ENCODE measurements around the gene PHLDB1.
"Not testable (repeated sequence)": the region's sequence is repeated elsewhere in the genome, so short reads cannot be mapped to it uniquely, and the experiment has no call there.

Gene PHLDB1

GRCh38 chr11:118608360-118609227 is 1.2 kb downstream of the PHLDB1 start:
- Histone ChIP-seq H3K9ac (ENCODE audit: low read length) (no peak overlapping the region), H3K9me3 (ENCODE audit: control insufficient read depth, low read depth, low read length) (no peaks in the 10 kb centered on the region), H3K27ac (ENCODE audit: low read length) (no peak overlapping the region), H3K4me3 (ENCODE audit: low read length) (peak overlapping the region; percentile 47), H3K4me1 (ENCODE audit: control insufficient read depth, low read depth, low read length) (peaks cover 31% of the 10 kb centered on the region), H3K36me3 (ENCODE audit: control insufficient read depth, low read depth, low read length) (no peaks in the 10 kb centered on the region), H3K27me3 (ENCODE audit: control insufficient read depth, insufficient read depth, low read length) (peaks cover 81% of the 10 kb centered on the region)

- Histone ChIP-seq H3K4me3 (ENCODE audit: low read length) (peak overlapping the region; percentile 49), H3K27me3 (ENCODE audit: control insufficient read depth, insufficient read depth, low read length) (peaks cover 74% of the 10 kb centered on the region), H3K4me1 (ENCODE audit: control insufficient read depth, low read depth, low read length) (peaks cover 41% of the 10 kb centered on the region)
Measured at GRCh38 chr11:118609380-118610224, 2.2 kb downstream of the PHLDB1 start.

GRCh38 chr11:118610225-118610772 is 2.9 kb downstream of the PHLDB1 start:
- Histone ChIP-seq H3K9me3 (ENCODE audit: control insufficient read depth, low read depth, low read length) (no peaks in the 10 kb centered on the region), H3K27me3 (ENCODE audit: control insufficient read depth, insufficient read depth, low read length) (peaks cover 67% of the 10 kb centered on the region), H3K9ac (ENCODE audit: low read length) (no peak overlapping the region), H3K4me3 (ENCODE audit: low read length) (peak overlapping the region; percentile 49), H3K4me1 (ENCODE audit: control insufficient read depth, low read depth, low read length) (peaks cover 41% of the 10 kb centered on the region), H3K36me3 (ENCODE audit: control insufficient read depth, low read depth, low read length) (no peaks in the 10 kb centered on the region), H3K27ac (ENCODE audit: low read length) (no peak overlapping the region)

More at GRCh38 chr11:118609380-118610224, 2.2 kb downstream of the PHLDB1 start:
- Histone ChIP-seq H3K36me3 (ENCODE audit: control insufficient read depth, low read depth, low read length) (no peaks in the 10 kb centered on the region), H3K9me3 (ENCODE audit: control insufficient read depth, low read depth, low read length) (no peaks in the 10 kb centered on the region), H3K27ac (ENCODE audit: low read length) (no peak overlapping the region), H3K9ac (ENCODE audit: low read length) (no peak overlapping the region)

- peak overlapping the region; percentile 49 for H3K4me3 ChIP-seq (ENCODE audit: low read length)
- H3K27me3 ChIP-seq (ENCODE audit: control insufficient read depth, insufficient read depth, low read length), result peaks cover 61% of the 10 kb centered on the region
Measured at GRCh38 chr11:118610773-118611432, 3.5 kb downstream of the PHLDB1 start.

GRCh38 chr11:118611433-118611795 is 4.0 kb downstream of the PHLDB1 start:
- not testable (repeated sequence) for H3K4me3 ChIP-seq (ENCODE audit: low read length); H3K27ac ChIP-seq (ENCODE audit: low read length)
- peaks cover 55% of the 10 kb centered on the region for H3K27me3 ChIP-seq (ENCODE audit: control insufficient read depth, insufficient read depth, low read length)

More at GRCh38 chr11:118610773-118611432, 3.5 kb downstream of the PHLDB1 start:
- Histone ChIP-seq H3K9ac (ENCODE audit: low read length) (no peak overlapping the region), H3K36me3 (ENCODE audit: control insufficient read depth, low read depth, low read length) (no peaks in the 10 kb centered on the region), H3K9me3 (ENCODE audit: control insufficient read depth, low read depth, low read length) (no peaks in the 10 kb centered on the region), H3K4me1 (ENCODE audit: control insufficient read depth, low read depth, low read length) (peaks cover 43% of the 10 kb centered on the region), H3K27ac (ENCODE audit: low read length) (no peak overlapping the region)

GRCh38 chr11:118612378-118612777 is 5.0 kb downstream of the PHLDB1 start:
- Histone ChIP-seq H3K4me3 (ENCODE audit: low read length) (no peak overlapping the region), H3K4me1 (ENCODE audit: control insufficient read depth, low read depth, low read length) (peaks cover 44% of the 10 kb centered on the region), H3K36me3 (ENCODE audit: control insufficient read depth, low read depth, low read length) (no peaks in the 10 kb centered on the region), H3K9me3 (ENCODE audit: control insufficient read depth, low read depth, low read length) (no peaks in the 10 kb centered on the region), H3K27me3 (ENCODE audit: control insufficient read depth, insufficient read depth, low read length) (peaks cover 47% of the 10 kb centered on the region), H3K27ac (ENCODE audit: low read length) (no peak overlapping the region), H3K9ac (ENCODE audit: low read length) (no peak overlapping the region)

More at GRCh38 chr11:118611433-118611795, 4.0 kb downstream of the PHLDB1 start:
- not testable (repeated sequence) for H3K9ac ChIP-seq (ENCODE audit: low read length); H3K9me3 ChIP-seq (ENCODE audit: control insufficient read depth, low read depth, low read length); H3K36me3 ChIP-seq (ENCODE audit: control insufficient read depth, low read depth, low read length)
- peaks cover 43% of the 10 kb centered on the region for H3K4me1 ChIP-seq (ENCODE audit: control insufficient read depth, low read depth, low read length)

- H3K27ac ChIP-seq (ENCODE audit: low read length), result no peak overlapping the region
Measured at GRCh38 chr11:118614511-118614910, 7.1 kb downstream of the PHLDB1 start.

GRCh38 chr11:118615282-118615975 is 8.0 kb downstream of the PHLDB1 start:
- peaks cover 16% of the 10 kb centered on the region for H3K27me3 ChIP-seq (ENCODE audit: control insufficient read depth, insufficient read depth, low read length)
- H3K36me3 ChIP-seq (ENCODE audit: control insufficient read depth, low read depth, low read length), result no peaks in the 10 kb centered on the region
- peak overlapping the region; percentile 7 for H3K4me3 ChIP-seq (ENCODE audit: low read length)
- H3K9ac ChIP-seq (ENCODE audit: low read length), result peak overlapping the region; percentile 15
- H3K27ac ChIP-seq (ENCODE audit: low read length), result peak overlapping the region; percentile 74
- peaks cover 54% of the 10 kb centered on the region for H3K4me1 ChIP-seq (ENCODE audit: control insufficient read depth, low read depth, low read length)
- no peaks in the 10 kb centered on the region for H3K9me3 ChIP-seq (ENCODE audit: control insufficient read depth, low read depth, low read length)

More at GRCh38 chr11:118614511-118614910, 7.1 kb downstream of the PHLDB1 start:
- Histone ChIP-seq H3K36me3 (ENCODE audit: control insufficient read depth, low read depth, low read length) (no peaks in the 10 kb centered on the region), H3K4me1 (ENCODE audit: control insufficient read depth, low read depth, low read length) (peaks cover 54% of the 10 kb centered on the region), H3K4me3 (ENCODE audit: low read length) (no peak overlapping the region), H3K27me3 (ENCODE audit: control insufficient read depth, insufficient read depth, low read length) (peaks cover 25% of the 10 kb centered on the region), H3K9me3 (ENCODE audit: control insufficient read depth, low read depth, low read length) (no peaks in the 10 kb centered on the region), H3K9ac (ENCODE audit: low read length) (no peak overlapping the region)

GRCh38 chr11:118615976-118616371 is 8.6 kb downstream of the PHLDB1 start:
- H3K9me3 ChIP-seq (ENCODE audit: control insufficient read depth, low read depth, low read length), result no peaks in the 10 kb centered on the region
- H3K4me3 ChIP-seq (ENCODE audit: low read length), result peak overlapping the region; percentile 7
- peaks cover 58% of the 10 kb centered on the region for H3K4me1 ChIP-seq (ENCODE audit: control insufficient read depth, low read depth, low read length)
- H3K27ac ChIP-seq (ENCODE audit: low read length), result peak overlapping the region; percentile 74
- H3K9ac ChIP-seq (ENCODE audit: low read length), result peak overlapping the region; percentile 15
- H3K27me3 ChIP-seq (ENCODE audit: control insufficient read depth, insufficient read depth, low read length), result peaks cover 11% of the 10 kb centered on the region
- H3K36me3 ChIP-seq (ENCODE audit: control insufficient read depth, low read depth, low read length), result no peaks in the 10 kb centered on the region

GRCh38 chr11:118618115-118618990 is 10.9 kb downstream of the PHLDB1 start:
- Histone ChIP-seq H3K9ac (ENCODE audit: low read length) (no peak overlapping the region), H3K27me3 (ENCODE audit: control insufficient read depth, insufficient read depth, low read length) (no peaks in the 10 kb centered on the region), H3K4me1 (ENCODE audit: control insufficient read depth, low read depth, low read length) (peaks cover 59% of the 10 kb centered on the region), H3K36me3 (ENCODE audit: control insufficient read depth, low read depth, low read length) (no peaks in the 10 kb centered on the region), H3K9me3 (ENCODE audit: control insufficient read depth, low read depth, low read length) (no peaks in the 10 kb centered on the region), H3K27ac (ENCODE audit: low read length) (no peak overlapping the region), H3K4me3 (ENCODE audit: low read length) (no peak overlapping the region)

Data from iPS-18a (cell line).